Measurements from ENCODE around the gene PRR3. TPM values are rescaled to one million over a fixed set of nuclear protein-coding genes. Genes with fewer than 3 reads are reported as not detected.

PRR3 gene
- total RNA-seq, 1 experiment from 2014 or later = 6.1 TPM

- H3K4me3 ChIP-seq (ENCODE audit: low read length) = no peak overlapping the region
- no peaks in the 10 kb centered on the region for H3K9me2 ChIP-seq (replicated peaks; ENCODE audit: low read length)
- H3K4me2 ChIP-seq (ENCODE audit: low read length) = no peak overlapping the region
- H3K9ac ChIP-seq (ENCODE audit: low read length) = no peak overlapping the region
- intact Hi-C loops (cut with micrococcal nuclease) = no loop called here
- no TSS peak for BruUV-seq (replicated peaks)
- TF ChIP-seq EZH2phosphoT487 (IDR thresholded peaks at IDR 0.05; ENCODE audit: borderline replicate concordance, low read length) (no peak), CTCF (conservative IDR thresholded peaks at IDR 0.05; ENCODE audit: low read depth, low read length) (no peak), EZH2 (IDR thresholded peaks at IDR 0.05; ENCODE audit: low read length, unreplicated experiment) (no peak)
- H3K27me3 ChIP-seq (ENCODE audit: low read length) = no peaks in the 10 kb centered on the region
- no peak overlapping the region for H3K27ac ChIP-seq (ENCODE audit: low read length)
- H3K36me3 ChIP-seq (ENCODE audit: low read depth, low read length) = peaks cover 2% of the 10 kb centered on the region; the same call in 1 of the 2 replicates
- ATAC-seq = no peak
- 0 out of 2 replicates have a peak, but pooled peaks cover 9% of the 10 kb centered on the region for H3K4me1 ChIP-seq (ENCODE audit: insufficient read depth, low read length)
- H3K9me3 ChIP-seq (ENCODE audit: low read length) = no peaks in the 10 kb centered on the region
- no peaks in the 10 kb centered on the region for H3K79me2 ChIP-seq (ENCODE audit: low read length)
- no peaks in the 10 kb centered on the region for H3F3A ChIP-seq (ENCODE audit: low read length, unreplicated experiment)
- no peak for DNase-seq
- H2AFZ ChIP-seq (ENCODE audit: low read length) = no peak overlapping the region
- H4K20me1 ChIP-seq (ENCODE audit: low read length) = no peaks in the 10 kb centered on the region
- CTCF ChIA-PET = interaction anchor here (0.6 to 1.0 kb wide), 2 partner anchors 18 to 65 kb away, joined by 4 to 5 read pairs; no protein-coding TSS in a partner anchor
- POLR2A ChIA-PET (ENCODE audit: unreplicated experiment) = no interaction called here
These were observed 9.6 kb upstream of the PRR3 start for GRCh38 chr6:30547454-30547853.

- no peak overlapping the region for H3K27ac ChIP-seq (ENCODE audit: low read length)
- H3K4me2 ChIP-seq (ENCODE audit: low read length) = no peak overlapping the region
- H3K79me2 ChIP-seq (ENCODE audit: low read length) = no peaks in the 10 kb centered on the region
- H3F3A ChIP-seq (ENCODE audit: low read length, unreplicated experiment) = no peaks in the 10 kb centered on the region
- H3K36me3 ChIP-seq (ENCODE audit: low read depth, low read length) = peaks cover 2% of the 10 kb centered on the region; the same call in 1 of the 2 replicates
- H3K27me3 ChIP-seq (ENCODE audit: low read length) = no peaks in the 10 kb centered on the region
- no peaks in the 10 kb centered on the region for H3K9me3 ChIP-seq (ENCODE audit: low read length)
- TF ChIP-seq CTCF (conservative IDR thresholded peaks at IDR 0.05; ENCODE audit: low read depth, low read length) = no peak
- TF ChIP-seq EZH2phosphoT487 (IDR thresholded peaks at IDR 0.05; ENCODE audit: borderline replicate concordance, low read length) = no peak
- TF ChIP-seq EZH2 (IDR thresholded peaks at IDR 0.05; ENCODE audit: low read length, unreplicated experiment) = no peak
- DNase-seq = peak; percentile 63
- POLR2A ChIA-PET (ENCODE audit: unreplicated experiment) = no interaction called here
- H4K20me1 ChIP-seq (ENCODE audit: low read length) = no peaks in the 10 kb centered on the region
- H3K4me3 ChIP-seq (ENCODE audit: low read length) = no peak overlapping the region
- BruUV-seq (replicated peaks) = no TSS peak
- ATAC-seq = peak; percentile 62
- intact Hi-C loops (cut with micrococcal nuclease) = no loop called here
- H3K4me1 ChIP-seq (ENCODE audit: insufficient read depth, low read length) = 0 out of 2 replicates have a peak, but pooled peaks cover 4% of the 10 kb centered on the region
- H2AFZ ChIP-seq (ENCODE audit: low read length) = no peak overlapping the region
- H3K9ac ChIP-seq (ENCODE audit: low read length) = no peak overlapping the region
- H3K9me2 ChIP-seq (replicated peaks; ENCODE audit: low read length) = no peaks in the 10 kb centered on the region
- CTCF ChIA-PET = interaction anchor here (0.5 to 1.0 kb wide), 3 partner anchors 62 to 98 kb away, joined by 4 to 5 read pairs (median 5); no protein-coding TSS in a partner anchor
These were observed 8.7 kb upstream of the PRR3 start for GRCh38 chr6:30548375-30548774.

DNA sequence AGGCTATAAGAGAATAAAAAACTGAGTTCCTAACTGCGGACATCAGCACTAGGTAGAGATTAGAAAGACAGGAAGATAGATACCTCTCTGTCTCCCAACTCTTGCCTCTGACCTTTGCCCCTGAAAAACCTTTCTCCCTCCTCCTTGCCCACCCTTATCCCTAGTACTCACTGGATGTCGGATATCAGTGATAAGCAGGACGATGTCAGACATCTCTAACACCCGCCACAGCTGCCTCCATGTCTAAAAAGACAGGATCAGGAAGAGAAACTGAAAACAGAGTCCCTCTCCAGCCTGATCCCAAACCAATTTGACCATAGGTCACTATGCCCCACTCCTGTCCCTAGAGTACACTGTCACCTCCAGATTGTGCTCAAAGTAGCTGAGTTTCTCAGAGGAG is 2.7 kb upstream of the PRR3 start:
- Histone ChIP-seq H3K4me3 (ENCODE audit: low read length) (peak overlapping the region; percentile 77; the same call in 1 of the 2 replicates), H3K79me2 (ENCODE audit: low read length) (peaks cover 35% of the 10 kb centered on the region), H3K9ac (ENCODE audit: low read length) (no peak overlapping the region), H3K4me1 (ENCODE audit: insufficient read depth, low read length) (peaks cover 20% of the 10 kb centered on the region), H3K36me3 (ENCODE audit: low read depth, low read length) (peaks cover 3% of the 10 kb centered on the region; the same call in 1 of the 2 replicates), H3K27ac (ENCODE audit: low read length) (no peak overlapping the region), H3F3A (ENCODE audit: low read length, unreplicated experiment) (no peaks in the 10 kb centered on the region), H3K27me3 (ENCODE audit: low read length) (no peaks in the 10 kb centered on the region), H3K9me3 (ENCODE audit: low read length) (no peaks in the 10 kb centered on the region), H3K9me2 (replicated peaks; ENCODE audit: low read length) (no peaks in the 10 kb centered on the region), H3K4me2 (ENCODE audit: low read length) (peak overlapping the region; percentile 90), H4K20me1 (ENCODE audit: low read length) (no peaks in the 10 kb centered on the region), H2AFZ (ENCODE audit: low read length) (no peak overlapping the region)
- TF ChIP-seq EZH2 (IDR thresholded peaks at IDR 0.05; ENCODE audit: low read length, unreplicated experiment) = no peak
- ATAC-seq = no peak
- CTCF ChIA-PET = interaction anchor here (1.0 kb wide), 1 partner anchor 9 kb away, joined by 3 read pairs; no protein-coding TSS in a partner anchor
- DNase-seq = no peak
- intact Hi-C loops (cut with micrococcal nuclease) = no loop called here
- BruUV-seq (replicated peaks) = no TSS peak
- POLR2A ChIA-PET (ENCODE audit: unreplicated experiment) = interaction anchor here (0.6 to 1.5 kb wide), 2 partner anchors 10 to 84 kb away, joined by 3 to 6 read pairs; no protein-coding TSS in a partner anchor

Data from PC-3 (cell line).